GM19238 (cell line): Measurements from ENCODE around the gene GTF3C1.
"Not testable (repeated sequence)": the region's sequence is repeated elsewhere in the genome, so short reads cannot be mapped to it uniquely, and the experiment has no call there.

Experiments used
- DNase-seq: peaks from one replicate; pipeline ENCODE4 v3.0.0; 2011; ENCODE audit warnings: low spot score; ENCODE audit not compliant: insufficient read length

The GTF3C1 gene

GRCh38 chr16:27463741-27464591 is 85.7 kb downstream of the GTF3C1 start:
- no peak for DNase-seq

- DNase-seq, result no peak
Measured at GRCh38 chr16:27462846-27463682, 86.6 kb downstream of the GTF3C1 start.

GRCh38 chr16:27462200-27462845 is 87.4 kb downstream of the GTF3C1 start:
- DNase-seq, result no peak

GRCh38 chr16:27461483-27462171 is 88.1 kb downstream of the GTF3C1 start:
- no peak for DNase-seq

- no peak for DNase-seq
Measured at GRCh38 chr16:27460663-27461482, 88.8 kb downstream of the GTF3C1 start.

GRCh38 chr16:27460213-27460612 is 89.5 kb downstream of the GTF3C1 start:
- DNase-seq, result no peak

GRCh38 chr16:27458987-27459688 is 90.6 kb downstream of the GTF3C1 start:
- DNase-seq, result no peak

GRCh38 chr16:27458258-27458657 is 91.5 kb downstream of the GTF3C1 start:
- no peak for DNase-seq

GRCh38 chr16:27457605-27457900 is 92.2 kb downstream of the GTF3C1 start:
- DNase-seq, result not testable (repeated sequence)

- DNase-seq, result no peak
Measured at GRCh38 chr16:27455700-27456099, 94.0 kb downstream of the GTF3C1 start.

- no peak for DNase-seq
Measured at GRCh38 chr16:27453494-27453825, 96.3 kb downstream of the GTF3C1 start.

GRCh38 chr16:27452569-27453493 is 96.9 kb downstream of the GTF3C1 start:
- DNase-seq, result no peak

GRCh38 chr16:27450196-27450549 is 99.5 kb downstream of the GTF3C1 start:
- DNase-seq, result no peak

- peak; percentile 59 for DNase-seq
Measured at GRCh38 chr16:27449434-27450195, 100.1 kb downstream of the GTF3C1 start.

- no peak for DNase-seq
Measured at GRCh38 chr16:27448532-27449433, 100.9 kb downstream of the GTF3C1 start.

GRCh38 chr16:27447301-27447700 is 102.4 kb downstream of the GTF3C1 start:
- DNase-seq, result no peak

- DNase-seq, result no peak
Measured at GRCh38 chr16:27446721-27447120, 103.0 kb downstream of the GTF3C1 start.
